Panc1 (cell line): ENCODE data around the gene LRRC8E.

Experiments used
- CTCF ChIP-seq: fragments of 450-650 bp; IDR thresholded peaks from 2 replicates; pipeline ENCODE4 v1.5.1; 2017; ENCODE audit warnings: mild to moderate bottlenecking
- TCF7L2 ChIP-seq: IDR thresholded peaks from 2 replicates; pipeline ENCODE4 v1.6.1; 2011; ENCODE audit warnings: mild to moderate bottlenecking, low read depth, low read length, inconsistent platforms

GRCh38 chr19:7853770-7854128, 34.6 kb upstream of the LRRC8E start:
- no peak for TF ChIP-seq CTCF
- no peak for TF ChIP-seq TCF7L2
